GM21717 (cell line): ENCODE data around the gene GPLD1.
"Not testable (repeated sequence)": the region's sequence is repeated elsewhere in the genome, so short reads cannot be mapped to it uniquely, and the experiment has no call there.

ENCODE experiments used
- ATAC-seq: cut with Tn5 transposase; IDR thresholded peaks from one replicate; pipeline ENCODE4 v1.9.1; 2021; ENCODE audit warnings: mild to moderate bottlenecking, moderate library complexity; ENCODE audit not compliant: unreplicated experiment

GPLD1 gene

GRCh38 chr6:24384369-24385130 lies 104.8 kb downstream of the GPLD1 start:
- ATAC-seq = not testable (repeated sequence)

GRCh38 chr6:24382891-24383494 lies 106.4 kb downstream of the GPLD1 start:
- not testable (repeated sequence) for ATAC-seq

- ATAC-seq = no peak
Measured at GRCh38 chr6:24382220-24382540, 107.2 kb downstream of the GPLD1 start.

GRCh38 chr6:24381476-24382219 lies 107.7 kb downstream of the GPLD1 start:
- no peak for ATAC-seq

- no peak for ATAC-seq
Measured at GRCh38 chr6:24378473-24379097, 110.8 kb downstream of the GPLD1 start.
